C4-2B (cell line): Measurements from ENCODE around the gene PCDHA1.

Experiments used
- CTCF ChIP-seq: fragments of 450-650 bp; conservative IDR thresholded peaks from 2 replicates; pipeline ENCODE4 v1.5.1; 2017; ENCODE audit warnings: mild to moderate bottlenecking
- ZFX ChIP-seq: fragments of 450-650 bp; IDR thresholded peaks from 2 replicates; pipeline ENCODE4 v1.6.1; 2017

- TF ChIP-seq CTCF: no peak
- TF ChIP-seq ZFX: no peak
Measured at GRCh38 chr5:140823475-140823874, 37.5 kb downstream of the PCDHA1 start.
